OCI-LY3 (cell line): Measurements from ENCODE around the gene GRM4.

Experiments used
- EZH2phosphoT487 ChIP-seq: fragments of 200-600 bp; shearing (Covaris generic); IDR thresholded peaks from 2 replicates; pipeline ENCODE4 v1.6.1; 2018; ENCODE audit warnings: antibody characterized with exemption, mixed run types, low read depth
- TF ChIP-seq, protein P1 (sequence below): fragments of 200-600, 300-600 bp; sonication (generic); IDR thresholded peaks from 2 replicates; pipeline ENCODE4 v1.5.1; 2014; ENCODE audit warnings: antibody characterized with exemption, low read length, low read depth

GRCh38 chr6:34177181-34177591 lies 31.3 kb upstream of the GRM4 start:
- TF ChIP-seq, protein P1, sequence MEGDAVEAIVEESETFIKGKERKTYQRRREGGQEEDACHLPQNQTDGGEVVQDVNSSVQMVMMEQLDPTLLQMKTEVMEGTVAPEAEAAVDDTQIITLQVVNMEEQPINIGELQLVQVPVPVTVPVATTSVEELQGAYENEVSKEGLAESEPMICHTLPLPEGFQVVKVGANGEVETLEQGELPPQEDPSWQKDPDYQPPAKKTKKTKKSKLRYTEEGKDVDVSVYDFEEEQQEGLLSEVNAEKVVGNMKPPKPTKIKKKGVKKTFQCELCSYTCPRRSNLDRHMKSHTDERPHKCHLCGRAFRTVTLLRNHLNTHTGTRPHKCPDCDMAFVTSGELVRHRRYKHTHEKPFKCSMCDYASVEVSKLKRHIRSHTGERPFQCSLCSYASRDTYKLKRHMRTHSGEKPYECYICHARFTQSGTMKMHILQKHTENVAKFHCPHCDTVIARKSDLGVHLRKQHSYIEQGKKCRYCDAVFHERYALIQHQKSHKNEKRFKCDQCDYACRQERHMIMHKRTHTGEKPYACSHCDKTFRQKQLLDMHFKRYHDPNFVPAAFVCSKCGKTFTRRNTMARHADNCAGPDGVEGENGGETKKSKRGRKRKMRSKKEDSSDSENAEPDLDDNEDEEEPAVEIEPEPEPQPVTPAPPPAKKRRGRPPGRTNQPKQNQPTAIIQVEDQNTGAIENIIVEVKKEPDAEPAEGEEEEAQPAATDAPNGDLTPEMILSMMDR, result no peak
- TF ChIP-seq EZH2phosphoT487, result no peak
